ENCODE measurements around the gene ALDH1L2. TPM values are rescaled to one million over a fixed set of nuclear protein-coding genes. Genes with fewer than 3 reads are reported as not detected.

The ALDH1L2 gene
- polyA plus RNA-seq, 1 donor from 2014 or later: 0.35 TPM

DNA sequence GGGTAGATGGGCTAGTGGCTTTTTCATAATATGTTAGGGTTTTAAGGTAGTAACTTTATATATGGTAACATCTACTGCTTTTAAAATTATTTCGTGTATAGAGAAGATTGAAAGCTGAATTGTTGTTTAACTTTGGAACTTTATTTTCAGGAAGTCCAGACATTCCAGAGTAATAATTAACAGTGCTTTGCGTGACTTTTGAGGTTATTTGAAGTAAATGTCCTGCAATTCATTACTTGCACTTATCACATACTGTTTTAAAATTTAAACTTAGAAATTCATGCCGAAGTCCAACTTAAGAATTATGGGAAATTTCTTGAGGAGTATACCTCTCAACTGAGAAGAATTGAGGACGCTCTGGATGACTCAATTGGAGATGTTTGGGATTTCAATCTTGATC, 26.6 kb upstream of the ALDH1L2 start:
- no peak overlapping the region for H2AFZ ChIP-seq (ENCODE audit: low read depth, low read length)
- no peak overlapping the region for H3K4me2 ChIP-seq (ENCODE audit: low read length)
- no peaks in the 10 kb centered on the region for H3K9me3 ChIP-seq (ENCODE audit: low read length)
- H3K9me2 ChIP-seq (ENCODE audit: insufficient read depth, low read length): no peaks in the 10 kb centered on the region
- no peak overlapping the region for H3K27ac ChIP-seq (ENCODE audit: low read length)
- no peak for TF ChIP-seq RAD21 (conservative IDR thresholded peaks at IDR 0.05)
- no peak for TF ChIP-seq EZH2 (IDR thresholded peaks at IDR 0.05; ENCODE audit: borderline replicate concordance, insufficient read depth, low read length, poor library complexity, severe bottlenecking)
- no peak for TF ChIP-seq EP300 (conservative IDR thresholded peaks at IDR 0.05; ENCODE audit: poor library complexity, severe bottlenecking)
- no peak for TF ChIP-seq TAF1 (IDR thresholded peaks at IDR 0.05; ENCODE audit: low read depth)
- TF ChIP-seq, protein P1, sequence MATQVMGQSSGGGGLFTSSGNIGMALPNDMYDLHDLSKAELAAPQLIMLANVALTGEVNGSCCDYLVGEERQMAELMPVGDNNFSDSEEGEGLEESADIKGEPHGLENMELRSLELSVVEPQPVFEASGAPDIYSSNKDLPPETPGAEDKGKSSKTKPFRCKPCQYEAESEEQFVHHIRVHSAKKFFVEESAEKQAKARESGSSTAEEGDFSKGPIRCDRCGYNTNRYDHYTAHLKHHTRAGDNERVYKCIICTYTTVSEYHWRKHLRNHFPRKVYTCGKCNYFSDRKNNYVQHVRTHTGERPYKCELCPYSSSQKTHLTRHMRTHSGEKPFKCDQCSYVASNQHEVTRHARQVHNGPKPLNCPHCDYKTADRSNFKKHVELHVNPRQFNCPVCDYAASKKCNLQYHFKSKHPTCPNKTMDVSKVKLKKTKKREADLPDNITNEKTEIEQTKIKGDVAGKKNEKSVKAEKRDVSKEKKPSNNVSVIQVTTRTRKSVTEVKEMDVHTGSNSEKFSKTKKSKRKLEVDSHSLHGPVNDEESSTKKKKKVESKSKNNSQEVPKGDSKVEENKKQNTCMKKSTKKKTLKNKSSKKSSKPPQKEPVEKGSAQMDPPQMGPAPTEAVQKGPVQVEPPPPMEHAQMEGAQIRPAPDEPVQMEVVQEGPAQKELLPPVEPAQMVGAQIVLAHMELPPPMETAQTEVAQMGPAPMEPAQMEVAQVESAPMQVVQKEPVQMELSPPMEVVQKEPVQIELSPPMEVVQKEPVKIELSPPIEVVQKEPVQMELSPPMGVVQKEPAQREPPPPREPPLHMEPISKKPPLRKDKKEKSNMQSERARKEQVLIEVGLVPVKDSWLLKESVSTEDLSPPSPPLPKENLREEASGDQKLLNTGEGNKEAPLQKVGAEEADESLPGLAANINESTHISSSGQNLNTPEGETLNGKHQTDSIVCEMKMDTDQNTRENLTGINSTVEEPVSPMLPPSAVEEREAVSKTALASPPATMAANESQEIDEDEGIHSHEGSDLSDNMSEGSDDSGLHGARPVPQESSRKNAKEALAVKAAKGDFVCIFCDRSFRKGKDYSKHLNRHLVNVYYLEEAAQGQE (IDR thresholded peaks at IDR 0.05; ENCODE audit: borderline replicate concordance): no peak
- no peak for TF ChIP-seq SMC3 (conservative IDR thresholded peaks at IDR 0.05; ENCODE audit: poor library complexity)
- no peak for TF ChIP-seq POLR2AphosphoS5 (IDR thresholded peaks at IDR 0.05)
- no peak for TF ChIP-seq MXI1 (conservative IDR thresholded peaks at IDR 0.05; ENCODE audit: poor library complexity, severe bottlenecking)
- TF ChIP-seq, protein P2, sequence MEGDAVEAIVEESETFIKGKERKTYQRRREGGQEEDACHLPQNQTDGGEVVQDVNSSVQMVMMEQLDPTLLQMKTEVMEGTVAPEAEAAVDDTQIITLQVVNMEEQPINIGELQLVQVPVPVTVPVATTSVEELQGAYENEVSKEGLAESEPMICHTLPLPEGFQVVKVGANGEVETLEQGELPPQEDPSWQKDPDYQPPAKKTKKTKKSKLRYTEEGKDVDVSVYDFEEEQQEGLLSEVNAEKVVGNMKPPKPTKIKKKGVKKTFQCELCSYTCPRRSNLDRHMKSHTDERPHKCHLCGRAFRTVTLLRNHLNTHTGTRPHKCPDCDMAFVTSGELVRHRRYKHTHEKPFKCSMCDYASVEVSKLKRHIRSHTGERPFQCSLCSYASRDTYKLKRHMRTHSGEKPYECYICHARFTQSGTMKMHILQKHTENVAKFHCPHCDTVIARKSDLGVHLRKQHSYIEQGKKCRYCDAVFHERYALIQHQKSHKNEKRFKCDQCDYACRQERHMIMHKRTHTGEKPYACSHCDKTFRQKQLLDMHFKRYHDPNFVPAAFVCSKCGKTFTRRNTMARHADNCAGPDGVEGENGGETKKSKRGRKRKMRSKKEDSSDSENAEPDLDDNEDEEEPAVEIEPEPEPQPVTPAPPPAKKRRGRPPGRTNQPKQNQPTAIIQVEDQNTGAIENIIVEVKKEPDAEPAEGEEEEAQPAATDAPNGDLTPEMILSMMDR (IDR thresholded peaks at IDR 0.05; ENCODE audit: poor library complexity, severe bottlenecking): no peak
- no peak overlapping the region for H3K9ac ChIP-seq (ENCODE audit: low read length)
- no peaks in the 10 kb centered on the region for H3F3A ChIP-seq (ENCODE audit: insufficient read depth, low read length, poor library complexity, severe bottlenecking)
- no peaks in the 10 kb centered on the region for H4K20me1 ChIP-seq (ENCODE audit: insufficient read depth)
- no peak overlapping the region for H3K4me3 ChIP-seq (ENCODE audit: low read length)
- H3K27me3 ChIP-seq (ENCODE audit: insufficient read depth, low read depth, low read length): no peaks in the 10 kb centered on the region
- no peaks in the 10 kb centered on the region for H3K36me3 ChIP-seq (ENCODE audit: insufficient read depth, low read length)
- peaks cover 54% of the 10 kb centered on the region for H3K79me2 ChIP-seq (replicated peaks; ENCODE audit: insufficient read depth, low read length)

DNA sequence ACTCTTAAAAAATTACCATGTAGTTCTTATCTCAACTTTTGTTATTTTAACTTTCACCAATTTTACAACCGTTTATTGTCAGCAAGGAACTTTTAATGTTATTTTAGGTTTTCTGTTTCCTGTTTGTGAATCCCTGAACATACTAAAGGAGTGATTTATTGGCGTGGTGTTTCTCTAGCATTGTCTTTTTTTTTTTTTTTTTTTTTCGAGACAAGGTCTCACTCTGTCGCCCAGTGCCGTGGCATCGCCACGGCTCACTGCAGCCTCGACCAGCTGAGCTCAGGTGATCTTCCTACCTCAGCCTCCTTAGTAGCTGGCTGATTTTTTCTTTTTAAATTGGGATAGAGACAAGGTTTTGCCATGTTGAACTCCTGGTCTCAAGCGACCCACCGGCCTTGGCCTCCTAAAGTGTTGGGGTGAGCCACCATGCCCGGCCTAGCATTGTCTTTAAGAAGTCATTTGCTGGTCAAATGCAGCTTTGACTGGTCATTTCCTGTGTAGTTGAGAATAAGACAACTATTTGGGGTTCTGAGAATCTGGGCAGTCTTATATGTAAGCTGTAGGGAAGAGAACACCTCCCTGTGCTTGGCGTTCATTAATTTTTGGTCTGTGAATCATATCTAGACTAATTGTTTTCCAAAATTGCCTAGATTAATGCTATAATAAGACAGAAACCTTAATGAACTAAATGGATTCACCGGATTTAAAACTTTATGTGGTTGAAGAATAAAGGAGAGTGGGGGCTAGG, 25.4 kb upstream of the ALDH1L2 start:
- Histone ChIP-seq H3K9ac (ENCODE audit: low read length) (no peak overlapping the region), H3K4me2 (ENCODE audit: low read length) (peak overlapping the region; percentile 33), H4K20me1 (ENCODE audit: insufficient read depth) (no peaks in the 10 kb centered on the region), H3F3A (ENCODE audit: insufficient read depth, low read length, poor library complexity, severe bottlenecking) (no peaks in the 10 kb centered on the region), H3K27me3 (ENCODE audit: insufficient read depth, low read depth, low read length) (no peaks in the 10 kb centered on the region), H3K27ac (ENCODE audit: low read length) (no peak overlapping the region), H3K79me2 (replicated peaks; ENCODE audit: insufficient read depth, low read length) (peaks cover 54% of the 10 kb centered on the region), H3K9me3 (ENCODE audit: low read length) (no peaks in the 10 kb centered on the region), H2AFZ (ENCODE audit: low read depth, low read length) (no peak overlapping the region), H3K9me2 (ENCODE audit: insufficient read depth, low read length) (no peaks in the 10 kb centered on the region), H3K36me3 (ENCODE audit: insufficient read depth, low read length) (no peaks in the 10 kb centered on the region), H3K4me3 (ENCODE audit: low read length) (peak overlapping the region; percentile 95)
- TF ChIP-seq RAD21 (conservative IDR thresholded peaks at IDR 0.05) (no peak), MXI1 (conservative IDR thresholded peaks at IDR 0.05; ENCODE audit: poor library complexity, severe bottlenecking) (no peak), TAF1 (IDR thresholded peaks at IDR 0.05; ENCODE audit: low read depth) (no peak), POLR2AphosphoS5 (IDR thresholded peaks at IDR 0.05) (no peak), EZH2 (IDR thresholded peaks at IDR 0.05; ENCODE audit: borderline replicate concordance, insufficient read depth, low read length, poor library complexity, severe bottlenecking) (no peak), SMC3 (conservative IDR thresholded peaks at IDR 0.05; ENCODE audit: poor library complexity) (no peak), EP300 (conservative IDR thresholded peaks at IDR 0.05; ENCODE audit: poor library complexity, severe bottlenecking) (no peak)
- TF ChIP-seq, protein P2 (IDR thresholded peaks at IDR 0.05; ENCODE audit: poor library complexity, severe bottlenecking): no peak
- TF ChIP-seq, protein P1 (IDR thresholded peaks at IDR 0.05; ENCODE audit: borderline replicate concordance): no peak

Data from neural cell (in vitro differentiated cells).